ENCODE results near the gene ADCY9. TPM values are rescaled to one million over a fixed set of nuclear protein-coding genes. Genes with fewer than 3 reads are reported as not detected.
A peak's percentile ranks its signal among the peaks of the same experiment; 100 is the strongest.

The ADCY9 gene
- total and polyA plus RNA-seq, 10 donors, result 0.70 to 23.0 (median 11.8) TPM

DNA sequence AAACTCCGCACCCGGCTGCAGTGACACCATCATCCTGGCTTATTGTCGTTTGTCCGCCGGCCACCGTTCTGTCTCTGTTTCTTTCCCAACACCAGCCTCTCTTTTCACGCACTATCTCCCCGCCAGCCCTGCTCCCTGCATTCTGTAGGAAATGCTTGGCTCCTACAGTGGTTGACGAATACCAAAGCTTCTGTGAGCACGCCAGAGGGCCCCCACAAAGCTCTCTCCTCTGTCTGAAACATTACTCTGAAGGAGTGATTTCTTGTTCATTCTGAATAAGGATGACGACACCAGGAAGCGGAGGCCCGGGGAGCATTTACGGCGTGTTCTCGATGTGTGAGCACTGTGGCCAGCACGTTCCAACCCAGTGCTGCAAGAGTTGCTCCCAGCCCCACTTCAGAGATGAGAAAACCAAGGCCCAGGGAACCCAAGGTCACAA, 58.8 kb downstream of the ADCY9 start:
- Histone ChIP-seq H3K36me3 (no peaks in the 10 kb centered on the region), H3K4me1 (peaks cover 5 to 28% (median 19%) of the 10 kb centered on the region in 6 donors), H3K27ac (no peak overlapping the region), H3K27me3 (replicated peaks in 1 of 7) (no peaks in the 10 kb centered on the region), H3K4me3 (no peak overlapping the region), H3K9me3 (peaks cover 8 to 33% (median 30%) of the 10 kb centered on the region in 8 donors)
- intact Hi-C loops (cut with DNase I; ENCODE audit: low total_unique reads), result no loop called here
- DNase-seq, result no peak
- TF ChIP-seq POLR2AphosphoS5 (IDR thresholded peaks at IDR 0.05) (no peak), POLR2A (IDR thresholded peaks at IDR 0.05) (no peak)
- TF ChIP-seq, protein P1, sequence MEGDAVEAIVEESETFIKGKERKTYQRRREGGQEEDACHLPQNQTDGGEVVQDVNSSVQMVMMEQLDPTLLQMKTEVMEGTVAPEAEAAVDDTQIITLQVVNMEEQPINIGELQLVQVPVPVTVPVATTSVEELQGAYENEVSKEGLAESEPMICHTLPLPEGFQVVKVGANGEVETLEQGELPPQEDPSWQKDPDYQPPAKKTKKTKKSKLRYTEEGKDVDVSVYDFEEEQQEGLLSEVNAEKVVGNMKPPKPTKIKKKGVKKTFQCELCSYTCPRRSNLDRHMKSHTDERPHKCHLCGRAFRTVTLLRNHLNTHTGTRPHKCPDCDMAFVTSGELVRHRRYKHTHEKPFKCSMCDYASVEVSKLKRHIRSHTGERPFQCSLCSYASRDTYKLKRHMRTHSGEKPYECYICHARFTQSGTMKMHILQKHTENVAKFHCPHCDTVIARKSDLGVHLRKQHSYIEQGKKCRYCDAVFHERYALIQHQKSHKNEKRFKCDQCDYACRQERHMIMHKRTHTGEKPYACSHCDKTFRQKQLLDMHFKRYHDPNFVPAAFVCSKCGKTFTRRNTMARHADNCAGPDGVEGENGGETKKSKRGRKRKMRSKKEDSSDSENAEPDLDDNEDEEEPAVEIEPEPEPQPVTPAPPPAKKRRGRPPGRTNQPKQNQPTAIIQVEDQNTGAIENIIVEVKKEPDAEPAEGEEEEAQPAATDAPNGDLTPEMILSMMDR (IDR thresholded peaks at IDR 0.05 in 8 of 11, conservative IDR thresholded peaks at IDR 0.05 in 3 of 11), result no peak
- 71 to 94% (median 88%) methylated on average over 17 of the region's 17 CpGs for WGBS, 5 donors

DNA sequence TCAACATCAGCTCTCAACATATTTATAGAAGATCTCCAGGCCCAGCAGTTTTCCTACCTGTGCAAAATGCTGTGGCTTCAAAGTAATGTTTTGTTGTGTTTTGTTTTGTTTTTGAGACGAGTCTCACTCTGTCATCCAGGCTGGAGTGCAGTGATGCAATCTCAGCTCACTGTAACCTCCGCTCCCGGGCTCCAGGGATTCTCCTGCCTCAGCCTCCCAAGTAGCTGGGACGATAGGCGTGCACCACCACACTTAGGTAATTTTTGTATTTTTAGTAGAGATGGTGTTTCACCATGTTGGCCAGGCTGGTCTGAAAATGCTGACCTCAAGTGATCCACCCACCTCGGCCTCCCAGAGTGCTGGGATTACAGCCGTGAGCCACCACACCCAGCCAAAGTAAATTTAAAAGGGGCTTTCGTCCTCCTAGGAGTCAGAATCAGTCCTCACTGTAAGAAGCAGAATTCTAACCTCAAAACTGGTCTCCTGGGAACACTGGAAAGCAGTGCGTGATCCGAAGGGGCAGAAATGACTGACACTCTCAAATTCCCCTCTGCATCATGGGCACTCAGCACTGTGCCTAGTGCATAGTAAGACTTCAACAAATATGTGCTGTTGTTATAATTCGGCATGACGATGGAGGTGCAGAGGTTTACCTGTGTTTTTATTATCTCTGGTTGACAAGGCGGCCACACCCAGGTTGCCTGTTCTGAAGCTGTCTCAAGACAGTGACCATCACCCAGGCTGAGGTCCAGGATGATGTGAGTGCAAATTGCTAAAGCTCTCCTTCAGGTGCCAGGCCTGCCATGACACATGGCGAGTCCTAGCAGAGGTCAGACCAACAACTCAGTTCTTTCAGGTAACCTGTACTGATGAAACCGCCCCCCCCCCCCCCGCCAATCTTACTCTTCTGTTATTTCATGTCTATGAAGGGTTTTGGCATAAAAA, 59.8 kb downstream of the ADCY9 start:
- Histone ChIP-seq H3K36me3 (no peaks in the 10 kb centered on the region), H3K27me3 (replicated peaks in 1 of 7) (no peaks in the 10 kb centered on the region), H3K9me3 (peaks cover 2 to 22% (median 20%) of the 10 kb centered on the region in 8 donors), H3K27ac (no peak overlapping the region), H3K4me3 (no peak overlapping the region), H3K4me1 (peaks cover 5 to 30% (median 19%) of the 10 kb centered on the region in 6 donors)
- intact Hi-C loops (cut with DNase I; ENCODE audit: low total_unique reads), result no loop called here
- TF ChIP-seq POLR2AphosphoS5 (IDR thresholded peaks at IDR 0.05) (no peak), POLR2A (IDR thresholded peaks at IDR 0.05) (no peak)
- TF ChIP-seq, protein P1 (IDR thresholded peaks at IDR 0.05 in 8 of 11, conservative IDR thresholded peaks at IDR 0.05 in 3 of 11), result no peak
- 86 to 92% (median 88%) methylated on average over 15 to 16 of the region's 16 CpGs for WGBS, 5 donors
- no peak for DNase-seq

DNA sequence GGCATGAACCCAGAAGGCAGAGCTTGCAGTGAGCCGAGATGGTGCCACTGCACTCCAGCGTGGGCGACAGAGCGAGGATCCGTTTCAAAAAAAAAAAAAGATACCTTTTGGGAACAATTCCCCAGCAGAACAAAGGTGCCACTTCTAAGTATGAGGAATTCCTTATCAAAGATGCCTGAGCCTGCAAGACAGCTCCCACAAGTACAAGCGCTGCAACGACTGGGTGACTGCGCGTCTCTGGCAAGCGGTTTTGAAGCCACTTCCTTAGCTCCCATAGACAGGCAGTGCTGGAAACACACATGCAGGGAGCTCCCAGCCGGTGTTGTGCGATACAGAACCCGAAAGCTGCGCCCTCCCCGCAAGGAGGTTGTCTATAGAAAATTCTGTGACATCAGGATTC, 60.5 kb downstream of the ADCY9 start:
- no peaks in the 10 kb centered on the region for H3K27me3 ChIP-seq (replicated peaks in 1 of 7)
- H3K36me3 ChIP-seq, result no peaks in the 10 kb centered on the region
- no peak overlapping the region for H3K27ac ChIP-seq
- peaks cover 0 to 15% (median 13%) of the 10 kb centered on the region in 8 donors for H3K9me3 ChIP-seq
- intact Hi-C loops (cut with DNase I; ENCODE audit: low total_unique reads), result no loop called here
- no peak for DNase-seq
- peaks cover 5 to 30% (median 19%) of the 10 kb centered on the region in 6 donors for H3K4me1 ChIP-seq
- TF ChIP-seq POLR2AphosphoS5 (IDR thresholded peaks at IDR 0.05) (no peak), POLR2A (IDR thresholded peaks at IDR 0.05) (no peak)
- TF ChIP-seq, protein P1 (IDR thresholded peaks at IDR 0.05 in 8 of 11, conservative IDR thresholded peaks at IDR 0.05 in 3 of 11), result no peak
- H3K4me3 ChIP-seq, result no peak overlapping the region
- 83 to 92% (median 92%) methylated on average over 15 of the region's 15 CpGs for WGBS, 5 donors

DNA sequence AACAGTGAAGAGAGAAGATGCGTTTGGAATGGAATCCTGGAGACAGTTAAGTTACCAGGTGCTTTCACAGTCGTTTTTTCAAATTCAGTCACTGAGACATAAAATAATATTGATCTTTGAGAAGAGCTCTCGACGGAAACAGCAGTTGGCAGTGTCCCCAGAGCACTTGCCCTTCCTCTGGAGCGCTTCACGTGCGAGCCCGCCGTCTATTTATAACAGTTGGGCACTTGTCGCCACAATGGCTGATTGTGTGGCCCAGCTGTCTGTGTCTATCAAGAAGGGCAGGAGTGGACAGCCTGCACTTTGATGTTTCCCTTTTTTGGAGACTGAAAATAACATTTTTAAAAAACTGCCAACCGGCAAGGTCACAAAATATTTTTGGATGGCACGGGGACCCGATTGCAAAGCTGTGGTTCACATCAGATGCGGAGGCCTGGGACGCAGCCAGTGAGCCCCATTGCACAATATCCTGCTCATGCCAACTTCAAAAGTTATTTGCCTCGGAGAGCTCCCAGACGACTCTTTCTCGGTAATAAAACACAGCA, 62.9 kb downstream of the ADCY9 start:
- Histone ChIP-seq H3K27ac (peak overlapping the region in 6 of 8 donors; percentile 24 to 62 (median 35)), H3K4me3 (peak overlapping the region in 1 of 8 donors; percentile 31), H3K4me1 (peaks cover 5 to 22% (median 15%) of the 10 kb centered on the region in 6 donors), H3K36me3 (no peaks in the 10 kb centered on the region), H3K27me3 (replicated peaks in 1 of 7) (no peaks in the 10 kb centered on the region), H3K9me3 (no peaks in the 10 kb centered on the region)
- WGBS, 5 donors, result 6 to 9% (median 7%) methylated on average over 16 to 18 of the region's 18 CpGs
- DNase-seq, result peak; percentile 71
- intact Hi-C loops (cut with DNase I; ENCODE audit: low total_unique reads), result no loop called here
- TF ChIP-seq, protein P1 (IDR thresholded peaks at IDR 0.05 in 8 of 11, conservative IDR thresholded peaks at IDR 0.05 in 3 of 11), result no peak
- TF ChIP-seq POLR2A (IDR thresholded peaks at IDR 0.05) (no peak), POLR2AphosphoS5 (IDR thresholded peaks at IDR 0.05) (peak in 1 of 3 donors; percentile 32)

Data from spleen (tissue), 11 donors.